GM21737 (cell line): ENCODE results near the gene MITF.

ENCODE experiments used
- ATAC-seq: cut with Tn5 transposase; IDR thresholded peaks from one replicate; pipeline ENCODE4 v1.9.1; 2021; ENCODE audit warnings: mild to moderate bottlenecking, moderate library complexity; ENCODE audit not compliant: unreplicated experiment

Gene MITF

GRCh38 chr3:69941439-69942176 lies 202.3 kb downstream of the MITF start:
- ATAC-seq = no peak

- ATAC-seq = no peak
Observed at GRCh38 chr3:69944931-69945493, 205.7 kb downstream of the MITF start.

- ATAC-seq = no peak
Observed at GRCh38 chr3:69948246-69948862, 209.1 kb downstream of the MITF start.

GRCh38 chr3:69951616-69952015 lies 212.4 kb downstream of the MITF start:
- ATAC-seq = no peak

GRCh38 chr3:69959581-69959980 lies 220.3 kb downstream of the MITF start:
- ATAC-seq = no peak

GRCh38 chr3:69961706-69962439 lies 222.6 kb downstream of the MITF start:
- ATAC-seq = no peak

GRCh38 chr3:69963643-69964042 lies 224.4 kb downstream of the MITF start:
- ATAC-seq = no peak

GRCh38 chr3:69967156-69967555 lies 227.9 kb downstream of the MITF start:
- no peak for ATAC-seq

GRCh38 chr3:69970827-69971226 lies 231.6 kb downstream of the MITF start:
- ATAC-seq = no peak

GRCh38 chr3:69972672-69973071 lies 233.4 kb downstream of the MITF start:
- ATAC-seq = no peak

GRCh38 chr3:69976021-69976420 lies 236.8 kb downstream of the MITF start:
- ATAC-seq = no peak

GRCh38 chr3:69983546-69984265 lies 244.4 kb downstream of the MITF start:
- no peak for ATAC-seq

- ATAC-seq = no peak
Observed at GRCh38 chr3:69985266-69985665, 246.0 kb downstream of the MITF start.

GRCh38 chr3:69986419-69986818 lies 247.2 kb downstream of the MITF start:
- ATAC-seq = no peak

- ATAC-seq = no peak
Observed at GRCh38 chr3:69987833-69988232, 248.6 kb downstream of the MITF start.

GRCh38 chr3:69993757-69994156 lies 254.5 kb downstream of the MITF start:
- no peak for ATAC-seq

GRCh38 chr3:69994919-69995318 lies 255.7 kb downstream of the MITF start:
- ATAC-seq = no peak

GRCh38 chr3:69997631-69998307 lies 258.5 kb downstream of the MITF start:
- ATAC-seq = no peak

GRCh38 chr3:69998759-69999139 lies 259.5 kb downstream of the MITF start:
- ATAC-seq = no peak
